ENCODE results near the gene HLA-DPA1.

Gene HLA-DPA1

DNA sequence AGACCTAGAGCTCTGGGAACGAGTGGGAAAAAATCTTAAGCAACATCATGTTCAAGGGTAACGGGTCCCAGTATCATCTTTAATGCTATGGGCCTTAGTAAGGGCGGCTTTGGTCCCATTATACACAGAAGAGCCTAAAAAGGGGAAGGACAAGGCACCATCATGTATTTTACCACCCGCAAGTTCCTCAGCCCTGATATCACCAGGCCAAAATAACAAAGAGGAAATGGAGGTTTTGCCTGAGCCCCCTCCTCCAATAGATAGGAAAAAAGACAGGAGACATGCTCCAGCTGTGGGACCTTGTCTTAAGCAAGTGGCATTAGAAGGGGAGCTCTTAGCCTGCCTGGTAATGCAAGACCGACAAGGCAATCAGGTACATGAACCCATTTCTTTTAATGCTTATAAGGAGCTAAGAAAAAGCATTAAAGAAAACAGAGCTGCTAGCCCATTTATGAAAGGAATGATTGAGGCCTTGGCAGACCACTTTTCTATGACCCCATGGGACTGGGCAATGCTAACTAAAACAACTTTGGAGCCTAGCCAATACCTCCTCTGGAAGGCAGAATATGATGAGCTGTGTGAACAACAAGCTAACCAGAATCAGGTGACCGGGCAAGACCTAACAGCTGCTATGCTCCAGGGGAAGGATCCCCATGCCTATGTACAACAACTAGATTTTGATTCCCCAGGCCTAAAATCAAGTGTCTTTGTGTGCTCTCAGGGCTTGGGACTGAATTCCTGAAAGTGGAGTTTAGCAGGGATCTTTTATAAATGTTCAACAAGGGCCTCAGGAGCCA, 23.2 kb downstream of the HLA-DPA1 start:
- no peak for TF ChIP-seq TEAD4 (IDR thresholded peaks at IDR 0.05)
- no peak for TF ChIP-seq CEBPB (IDR thresholded peaks at IDR 0.05)
- no peak for TF ChIP-seq FOXM1 (IDR thresholded peaks at IDR 0.05; ENCODE audit: borderline replicate concordance, low read depth)
- TF ChIP-seq EGR1 (IDR thresholded peaks at IDR 0.05) = no peak
- TF ChIP-seq CREB1 (IDR thresholded peaks at IDR 0.05; ENCODE audit: low read depth) = no peak
- TF ChIP-seq TAF1 (IDR thresholded peaks at IDR 0.05; ENCODE audit: low read depth) = no peak
- no peak for TF ChIP-seq NFIC (IDR thresholded peaks at IDR 0.05)
- TF ChIP-seq, protein P1, sequence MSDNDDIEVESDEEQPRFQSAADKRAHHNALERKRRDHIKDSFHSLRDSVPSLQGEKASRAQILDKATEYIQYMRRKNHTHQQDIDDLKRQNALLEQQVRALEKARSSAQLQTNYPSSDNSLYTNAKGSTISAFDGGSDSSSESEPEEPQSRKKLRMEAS (IDR thresholded peaks at IDR 0.05) = no peak
- TF ChIP-seq ZBTB7A (IDR thresholded peaks at IDR 0.05; ENCODE audit: low read depth) = no peak
- TF ChIP-seq RAD21 (IDR thresholded peaks at IDR 0.05; ENCODE audit: low read depth) = no peak
- no peak for TF ChIP-seq TCF12 (IDR thresholded peaks at IDR 0.05; ENCODE audit: low read depth)
- no peak for TF ChIP-seq EP300 (IDR thresholded peaks at IDR 0.05; ENCODE audit: borderline replicate concordance)
- TF ChIP-seq REST (IDR thresholded peaks at IDR 0.05; ENCODE audit: low read depth) = no peak
- TF ChIP-seq, protein P2, sequence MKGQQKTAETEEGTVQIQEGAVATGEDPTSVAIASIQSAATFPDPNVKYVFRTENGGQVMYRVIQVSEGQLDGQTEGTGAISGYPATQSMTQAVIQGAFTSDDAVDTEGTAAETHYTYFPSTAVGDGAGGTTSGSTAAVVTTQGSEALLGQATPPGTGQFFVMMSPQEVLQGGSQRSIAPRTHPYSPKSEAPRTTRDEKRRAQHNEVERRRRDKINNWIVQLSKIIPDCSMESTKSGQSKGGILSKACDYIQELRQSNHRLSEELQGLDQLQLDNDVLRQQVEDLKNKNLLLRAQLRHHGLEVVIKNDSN (IDR thresholded peaks at IDR 0.05) = no peak

GRCh38 chr6:33049323-33050013, 24.0 kb downstream of the HLA-DPA1 start:
- no peak for TF ChIP-seq EP300 (IDR thresholded peaks at IDR 0.05; ENCODE audit: borderline replicate concordance)
- no peak for TF ChIP-seq RAD21 (IDR thresholded peaks at IDR 0.05; ENCODE audit: low read depth)

DNA sequence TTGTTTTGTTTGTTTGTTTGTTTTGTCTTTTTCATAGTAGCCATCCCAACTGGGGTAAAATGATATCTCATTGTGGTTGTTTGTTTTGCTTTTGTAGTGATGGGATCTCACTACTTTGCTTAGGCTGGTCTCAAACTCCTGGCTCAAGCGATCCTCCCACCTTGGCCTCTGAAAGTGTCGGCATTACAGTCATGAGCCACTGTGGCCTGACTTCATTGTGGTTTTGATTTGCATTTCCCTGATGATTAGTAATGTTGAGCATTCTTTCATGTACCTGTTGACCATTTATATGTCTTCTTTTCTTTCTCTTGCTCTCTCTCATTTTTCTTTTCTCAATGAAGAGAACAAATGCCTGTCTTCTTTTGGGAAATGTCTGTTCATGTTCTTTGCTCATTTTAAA, 33.3 kb downstream of the HLA-DPA1 start:
- TF ChIP-seq, protein P1 (IDR thresholded peaks at IDR 0.05) = no peak
- TF ChIP-seq RAD21 (IDR thresholded peaks at IDR 0.05; ENCODE audit: low read depth) (no peak), NFIC (IDR thresholded peaks at IDR 0.05) (no peak), TAF1 (IDR thresholded peaks at IDR 0.05; ENCODE audit: low read depth) (no peak), TCF12 (IDR thresholded peaks at IDR 0.05; ENCODE audit: low read depth) (no peak), ZBTB7A (IDR thresholded peaks at IDR 0.05; ENCODE audit: low read depth) (no peak), CEBPB (IDR thresholded peaks at IDR 0.05) (no peak), CREB1 (IDR thresholded peaks at IDR 0.05; ENCODE audit: low read depth) (no peak), REST (IDR thresholded peaks at IDR 0.05; ENCODE audit: low read depth) (no peak), TEAD4 (IDR thresholded peaks at IDR 0.05) (no peak), FOXM1 (IDR thresholded peaks at IDR 0.05; ENCODE audit: borderline replicate concordance, low read depth) (no peak), YY1 (IDR thresholded peaks at IDR 0.05; ENCODE audit: low read depth) (no peak)
- TF ChIP-seq, protein P2 (IDR thresholded peaks at IDR 0.05) = no peak

GRCh38 chr6:33036535-33036934, 36.9 kb downstream of the HLA-DPA1 start:
- TF ChIP-seq ZBTB7A (IDR thresholded peaks at IDR 0.05; ENCODE audit: low read depth) = no peak
- TF ChIP-seq RAD21 (IDR thresholded peaks at IDR 0.05; ENCODE audit: low read depth) = no peak
- TF ChIP-seq NFIC (IDR thresholded peaks at IDR 0.05) = no peak
- no peak for TF ChIP-seq REST (IDR thresholded peaks at IDR 0.05; ENCODE audit: low read depth)
- no peak for TF ChIP-seq YY1 (IDR thresholded peaks at IDR 0.05; ENCODE audit: low read depth)
- no peak for TF ChIP-seq EP300 (IDR thresholded peaks at IDR 0.05; ENCODE audit: borderline replicate concordance)
- no peak for TF ChIP-seq CREB1 (IDR thresholded peaks at IDR 0.05; ENCODE audit: low read depth)
- no peak for TF ChIP-seq TEAD4 (IDR thresholded peaks at IDR 0.05)
- TF ChIP-seq CEBPB (IDR thresholded peaks at IDR 0.05) = no peak
- no peak for TF ChIP-seq TAF1 (IDR thresholded peaks at IDR 0.05; ENCODE audit: low read depth)
- TF ChIP-seq, protein P1 (IDR thresholded peaks at IDR 0.05) = no peak
- no peak for TF ChIP-seq TCF12 (IDR thresholded peaks at IDR 0.05; ENCODE audit: low read depth)
- no peak for TF ChIP-seq FOXM1 (IDR thresholded peaks at IDR 0.05; ENCODE audit: borderline replicate concordance, low read depth)
- no peak for TF ChIP-seq EGR1 (IDR thresholded peaks at IDR 0.05)
